Measurements from ENCODE around the gene KRTAP10-12.
"Not testable (repeated sequence)": the region's sequence is repeated elsewhere in the genome, so short reads cannot be mapped to it uniquely, and the experiment has no call there.

Gene KRTAP10-12

GRCh38 chr21:44686000-44686781 is 10.8 kb upstream of the KRTAP10-12 start:
- TF ChIP-seq POU2F2 (IDR thresholded peaks at IDR 0.05; ENCODE audit: low read depth, low read length) (no peak), SPI1 (IDR thresholded peaks at IDR 0.05; ENCODE audit: low read depth, low read length) (no peak), POLR2AphosphoS5 (IDR thresholded peaks at IDR 0.05; ENCODE audit: low read depth, low read length) (no peak), PAX5 (IDR thresholded peaks at IDR 0.05; ENCODE audit: insufficient read depth, low read length, severe bottlenecking) (no peak), POLR2A (IDR thresholded peaks at IDR 0.05; ENCODE audit: low read depth, low read length) (no peak), TAF1 (IDR thresholded peaks at IDR 0.05; ENCODE audit: low read depth, low read length) (no peak)
- no peak for DNase-seq (ENCODE audit: insufficient read length, low spot score)
- FAIRE-seq: no peak

- TF ChIP-seq PAX5 (IDR thresholded peaks at IDR 0.05; ENCODE audit: insufficient read depth, low read length, severe bottlenecking): no peak
- no peak for TF ChIP-seq POLR2AphosphoS5 (IDR thresholded peaks at IDR 0.05; ENCODE audit: low read depth, low read length)
- TF ChIP-seq POLR2A (IDR thresholded peaks at IDR 0.05; ENCODE audit: low read depth, low read length): no peak
- TF ChIP-seq POU2F2 (IDR thresholded peaks at IDR 0.05; ENCODE audit: low read depth, low read length): no peak
- no peak for TF ChIP-seq SPI1 (IDR thresholded peaks at IDR 0.05; ENCODE audit: low read depth, low read length)
- no peak for TF ChIP-seq TAF1 (IDR thresholded peaks at IDR 0.05; ENCODE audit: low read depth, low read length)
- DNase-seq (ENCODE audit: insufficient read length, low spot score) (no peak), FAIRE-seq (no peak)
Observed at GRCh38 chr21:44686843-44687561, 10.0 kb upstream of the KRTAP10-12 start.

GRCh38 chr21:44687671-44688070 is 9.3 kb upstream of the KRTAP10-12 start:
- no peak for DNase-seq (ENCODE audit: insufficient read length, low spot score)
- no peak for FAIRE-seq
- TF ChIP-seq SPI1 (IDR thresholded peaks at IDR 0.05; ENCODE audit: low read depth, low read length) (no peak), PAX5 (IDR thresholded peaks at IDR 0.05; ENCODE audit: insufficient read depth, low read length, severe bottlenecking) (no peak), POU2F2 (IDR thresholded peaks at IDR 0.05; ENCODE audit: low read depth, low read length) (no peak), TAF1 (IDR thresholded peaks at IDR 0.05; ENCODE audit: low read depth, low read length) (no peak), POLR2A (IDR thresholded peaks at IDR 0.05; ENCODE audit: low read depth, low read length) (no peak), POLR2AphosphoS5 (IDR thresholded peaks at IDR 0.05; ENCODE audit: low read depth, low read length) (no peak)

- not testable (repeated sequence) for DNase-seq (ENCODE audit: insufficient read length, low spot score); FAIRE-seq
Observed at GRCh38 chr21:44689740-44690139, 7.2 kb upstream of the KRTAP10-12 start.

- FAIRE-seq: no peak
- no peak for DNase-seq (ENCODE audit: insufficient read length, low spot score)
- no peak for TF ChIP-seq PAX5 (IDR thresholded peaks at IDR 0.05; ENCODE audit: insufficient read depth, low read length, severe bottlenecking)
- no peak for TF ChIP-seq POLR2AphosphoS5 (IDR thresholded peaks at IDR 0.05; ENCODE audit: low read depth, low read length)
- no peak for TF ChIP-seq POLR2A (IDR thresholded peaks at IDR 0.05; ENCODE audit: low read depth, low read length)
- TF ChIP-seq TAF1 (IDR thresholded peaks at IDR 0.05; ENCODE audit: low read depth, low read length): no peak
- TF ChIP-seq POU2F2 (IDR thresholded peaks at IDR 0.05; ENCODE audit: low read depth, low read length): no peak
- TF ChIP-seq SPI1 (IDR thresholded peaks at IDR 0.05; ENCODE audit: low read depth, low read length): no peak
Observed at GRCh38 chr21:44691686-44692085, 5.3 kb upstream of the KRTAP10-12 start.

DNA sequence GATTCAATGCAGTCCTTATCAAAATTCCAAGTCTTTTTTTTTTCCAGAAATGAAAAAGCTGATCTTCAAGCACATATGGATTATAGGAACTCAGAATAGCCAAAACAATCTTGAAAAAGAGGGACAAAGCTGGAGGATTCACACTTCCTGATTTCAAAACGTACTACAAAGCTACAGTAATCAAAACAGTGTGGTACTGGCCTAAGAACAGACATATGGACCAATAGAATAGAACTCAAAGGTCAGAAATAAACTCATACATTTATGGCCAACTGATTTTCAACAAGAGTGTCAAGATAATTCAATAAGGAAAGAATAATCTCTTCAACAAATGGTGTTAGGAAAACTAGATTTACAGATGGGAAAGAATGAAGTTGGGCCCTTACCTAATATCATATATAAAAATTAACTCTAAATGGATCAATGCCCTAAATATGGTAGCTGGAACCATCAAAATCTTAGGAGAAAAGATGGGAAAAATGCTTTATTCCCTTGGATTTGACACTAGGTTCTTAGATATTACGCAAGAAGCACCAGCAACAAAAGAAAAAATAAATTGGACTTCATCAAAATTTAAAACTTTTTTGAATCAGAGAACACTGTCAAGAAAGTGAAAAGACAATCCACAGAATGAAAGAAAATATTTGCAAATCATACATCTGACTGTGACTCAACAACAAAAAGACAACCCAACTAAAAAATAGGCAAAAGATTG is 4.0 kb upstream of the KRTAP10-12 start:
- DNase-seq (ENCODE audit: insufficient read length, low spot score): no peak
- TF ChIP-seq SPI1 (IDR thresholded peaks at IDR 0.05; ENCODE audit: low read depth, low read length) (no peak), PAX5 (IDR thresholded peaks at IDR 0.05; ENCODE audit: insufficient read depth, low read length, severe bottlenecking) (no peak), POLR2A (IDR thresholded peaks at IDR 0.05; ENCODE audit: low read depth, low read length) (no peak)
- no peak for FAIRE-seq

- FAIRE-seq (no peak), DNase-seq (ENCODE audit: insufficient read length, low spot score) (no peak)
Observed at GRCh38 chr21:44694776-44695175, 2.2 kb upstream of the KRTAP10-12 start.

DNA sequence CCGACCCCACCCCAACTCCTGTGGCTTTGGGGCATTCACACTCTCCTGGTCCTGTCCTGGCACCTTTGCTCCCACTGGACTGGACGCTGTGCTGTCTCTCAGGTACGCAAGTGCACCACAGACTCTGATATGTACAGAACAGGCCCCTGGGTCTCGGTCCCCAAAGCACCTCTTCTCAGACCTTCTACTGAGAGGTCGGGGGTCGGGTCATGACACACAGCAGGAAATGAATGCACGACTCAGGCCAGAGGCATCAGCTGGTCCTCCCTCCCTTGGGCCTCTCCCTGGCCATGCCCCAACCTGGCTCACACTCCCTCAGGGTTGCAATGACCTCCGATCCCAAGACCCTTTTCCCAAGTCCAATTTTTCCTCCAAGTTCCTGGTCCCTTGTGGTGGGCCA is 1.8 kb upstream of the KRTAP10-12 start:
- no peak for TF ChIP-seq TAF1 (IDR thresholded peaks at IDR 0.05; ENCODE audit: low read depth, low read length)
- TF ChIP-seq PAX5 (IDR thresholded peaks at IDR 0.05; ENCODE audit: insufficient read depth, low read length, severe bottlenecking): no peak
- no peak for TF ChIP-seq POU2F2 (IDR thresholded peaks at IDR 0.05; ENCODE audit: low read depth, low read length)
- TF ChIP-seq POLR2A (IDR thresholded peaks at IDR 0.05; ENCODE audit: low read depth, low read length): no peak
- no peak for TF ChIP-seq POLR2AphosphoS5 (IDR thresholded peaks at IDR 0.05; ENCODE audit: low read depth, low read length)
- TF ChIP-seq SPI1 (IDR thresholded peaks at IDR 0.05; ENCODE audit: low read depth, low read length): no peak
- FAIRE-seq: no peak
- no peak for DNase-seq (ENCODE audit: insufficient read length, low spot score)

More at GRCh38 chr21:44694776-44695175, 2.2 kb upstream of the KRTAP10-12 start:
- no peak for TF ChIP-seq POLR2AphosphoS5 (IDR thresholded peaks at IDR 0.05; ENCODE audit: low read depth, low read length)
- TF ChIP-seq TAF1 (IDR thresholded peaks at IDR 0.05; ENCODE audit: low read depth, low read length): no peak

- FAIRE-seq: no peak
- TF ChIP-seq SPI1 (IDR thresholded peaks at IDR 0.05; ENCODE audit: low read depth, low read length): no peak
- TF ChIP-seq PAX5 (IDR thresholded peaks at IDR 0.05; ENCODE audit: insufficient read depth, low read length, severe bottlenecking): no peak
- no peak for TF ChIP-seq POLR2A (IDR thresholded peaks at IDR 0.05; ENCODE audit: low read depth, low read length)
- no peak for TF ChIP-seq TAF1 (IDR thresholded peaks at IDR 0.05; ENCODE audit: low read depth, low read length)
- TF ChIP-seq POLR2AphosphoS5 (IDR thresholded peaks at IDR 0.05; ENCODE audit: low read depth, low read length): no peak
- TF ChIP-seq POU2F2 (IDR thresholded peaks at IDR 0.05; ENCODE audit: low read depth, low read length): no peak
Observed at GRCh38 chr21:44695641-44696040, 1.3 kb upstream of the KRTAP10-12 start.

More at GRCh38 chr21:44695641-44696040, 1.3 kb upstream of the KRTAP10-12 start:
- DNase-seq (ENCODE audit: insufficient read length, low spot score): no peak
